ENCODE measurements around the gene KRT80. TPM values are rescaled to one million over a fixed set of nuclear protein-coding genes. Genes with fewer than 3 reads are reported as not detected.

Gene KRT80
- total RNA-seq, 1 donor: 1.3 TPM

GRCh38 chr12:52188658-52189057, 3.2 kb downstream of the KRT80 start:
- DNase-seq (ENCODE audit: low read depth): no peak
- TF ChIP-seq CTCF (IDR thresholded peaks at IDR 0.05; ENCODE audit: insufficient read depth, low read depth, low read length): no peak
- H3K4me3 ChIP-seq (ENCODE audit: low read depth, low read length): no peak overlapping the region

GRCh38 chr12:52187640-52188039, 4.2 kb downstream of the KRT80 start:
- no peak for TF ChIP-seq CTCF (IDR thresholded peaks at IDR 0.05; ENCODE audit: insufficient read depth, low read depth, low read length)
- DNase-seq (ENCODE audit: low read depth): no peak
- H3K4me3 ChIP-seq (ENCODE audit: low read depth, low read length): no peak overlapping the region

- DNase-seq (ENCODE audit: low read depth): no peak
- no peak overlapping the region for H3K4me3 ChIP-seq (ENCODE audit: low read depth, low read length)
- no peak for TF ChIP-seq CTCF (IDR thresholded peaks at IDR 0.05; ENCODE audit: insufficient read depth, low read depth, low read length)
Measured at GRCh38 chr12:52187206-52187605, 4.6 kb downstream of the KRT80 start.

GRCh38 chr12:52186118-52186840, 5.5 kb downstream of the KRT80 start:
- no peak overlapping the region for H3K4me3 ChIP-seq (ENCODE audit: low read depth, low read length)
- DNase-seq (ENCODE audit: low read depth): peak; percentile 63
- TF ChIP-seq CTCF (IDR thresholded peaks at IDR 0.05; ENCODE audit: insufficient read depth, low read depth, low read length): no peak

GRCh38 chr12:52185400-52185967, 6.3 kb downstream of the KRT80 start:
- TF ChIP-seq CTCF (IDR thresholded peaks at IDR 0.05; ENCODE audit: insufficient read depth, low read depth, low read length): no peak
- DNase-seq (ENCODE audit: low read depth): no peak
- no peak overlapping the region for H3K4me3 ChIP-seq (ENCODE audit: low read depth, low read length)

- H3K4me3 ChIP-seq (ENCODE audit: low read depth, low read length): no peak overlapping the region
- no peak for TF ChIP-seq CTCF (IDR thresholded peaks at IDR 0.05; ENCODE audit: insufficient read depth, low read depth, low read length)
- DNase-seq (ENCODE audit: low read depth): peak; percentile 28
Measured at GRCh38 chr12:52184813-52185212, 7.0 kb downstream of the KRT80 start.
